Measurements from ENCODE around the gene TGM5. TPM values are rescaled to one million over a fixed set of nuclear protein-coding genes. Genes with fewer than 3 reads are reported as not detected.

Gene TGM5
- total and polyA plus RNA-seq, 9 donors, result 0.05 to 0.13 (median 0.10) TPM; not detected in 2

DNA sequence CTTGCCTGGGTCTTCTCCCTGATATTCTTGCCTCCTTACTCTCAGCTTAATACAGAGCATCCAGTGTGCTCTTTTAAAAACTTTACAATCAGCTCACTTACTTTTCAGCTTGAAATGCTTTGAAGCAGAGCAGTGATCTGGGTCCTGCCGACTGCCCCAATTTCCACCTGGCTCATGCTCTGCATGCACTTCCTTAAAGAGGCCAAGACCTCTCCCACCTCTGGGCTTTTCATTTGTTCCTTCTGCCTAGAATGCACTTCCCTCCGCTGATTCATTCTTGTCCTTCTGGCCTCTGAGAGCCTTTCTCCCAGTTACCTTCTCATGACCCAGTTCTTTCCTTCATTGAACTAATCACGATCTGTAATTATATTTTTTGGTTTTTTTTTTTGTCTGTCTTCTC lies 83.5 kb downstream of the TGM5 start:
- Histone ChIP-seq H3K9me3 (replicated peaks; ENCODE audit: control insufficient read depth, low read depth, low read length) (no peaks in the 10 kb centered on the region), H3K4me3 (ENCODE audit: low read length) (no peak overlapping the region), H3K36me3 (ENCODE audit: control insufficient read depth, insufficient read depth, low read length) (no peaks in the 10 kb centered on the region), H3K27me3 (ENCODE audit: control insufficient read depth, insufficient read depth, low read length) (no peaks in the 10 kb centered on the region), H3K4me1 (ENCODE audit: control insufficient read depth, insufficient read depth, low read length) (peaks cover 15% of the 10 kb centered on the region), H3K27ac (ENCODE audit: low read length) (no peak overlapping the region)
- no peak for DNase-seq
- 33% methylated on average over 1 of the region's 3 CpGs for WGBS (ENCODE audit: insufficient coverage)

Other genes starting within 250 kb of the TGM5 start
- 27.4 TPM for gene UBR1, start 160.9 kb downstream of the TGM5 start, total RNA-seq
- gene UBR1, start 160.9 kb downstream of the TGM5 start, polyA plus RNA-seq (ENCODE audit: insufficient read depth in 1 of 8, insufficient read length in 8 of 8, low replicate concordance in 1 of 8), result 10 to 100 TPM; 13.6 to 26.0 (median 19.0) TPM
- gene TMEM62, start 133.3 kb downstream of the TGM5 start, total RNA-seq, result 11.5 TPM
- 10 to 100 TPM in 1 of 8 donors, 1 to 10 TPM in 7; 4.8 to 12.1 (median 7.6) TPM for gene TMEM62, start 133.3 kb downstream of the TGM5 start, polyA plus RNA-seq (ENCODE audit: insufficient read depth in 1 of 8, insufficient read length in 8 of 8, low replicate concordance in 1 of 8)
- gene CCNDBP1, start 81.5 kb downstream of the TGM5 start, total RNA-seq, result 41.8 TPM
- gene CCNDBP1, start 81.5 kb downstream of the TGM5 start, polyA plus RNA-seq (ENCODE audit: insufficient read depth in 1 of 8, insufficient read length in 8 of 8, low replicate concordance in 1 of 8), result 10 to 100 TPM; 35.0 to 40.3 (median 37.2) TPM
- gene EPB42, start 45.9 kb downstream of the TGM5 start, total RNA-seq, result 2.1 TPM
- gene EPB42, start 45.9 kb downstream of the TGM5 start, polyA plus RNA-seq (ENCODE audit: insufficient read depth in 1 of 8, insufficient read length in 8 of 8, low replicate concordance in 1 of 8), result 1 to 10 TPM; 1.3 to 6.1 (median 3.4) TPM
- gene TGM7, start 35.3 kb upstream of the TGM5 start, total RNA-seq, result not detected
- not detected for gene TGM7, start 35.3 kb upstream of the TGM5 start, polyA plus RNA-seq (ENCODE audit: insufficient read depth in 1 of 8, insufficient read length in 8 of 8, low replicate concordance in 1 of 8)
- 7.5 TPM for gene LCMT2, start 63.6 kb upstream of the TGM5 start, total RNA-seq
- gene LCMT2, start 63.6 kb upstream of the TGM5 start, polyA plus RNA-seq (ENCODE audit: insufficient read depth in 1 of 8, insufficient read length in 8 of 8, low replicate concordance in 1 of 8), result 1 to 10 TPM; 5.8 to 9.0 (median 7.1) TPM
- gene ZSCAN29, start 104.1 kb upstream of the TGM5 start, total RNA-seq, result 18.8 TPM
- 10 to 100 TPM; 10.4 to 18.7 (median 14.5) TPM for gene ZSCAN29, start 104.1 kb upstream of the TGM5 start, polyA plus RNA-seq (ENCODE audit: insufficient read depth in 1 of 8, insufficient read length in 8 of 8, low replicate concordance in 1 of 8)
- 7.0 TPM for gene TUBGCP4, start 104.2 kb upstream of the TGM5 start, total RNA-seq
- gene TUBGCP4, start 104.2 kb upstream of the TGM5 start, polyA plus RNA-seq (ENCODE audit: insufficient read depth in 1 of 8, insufficient read length in 8 of 8, low replicate concordance in 1 of 8), result 10 to 100 TPM in 7 of 8 donors, 1 to 10 TPM in 1; 9.4 to 14.4 (median 11.2) TPM
- gene TP53BP1, start 226.2 kb upstream of the TGM5 start, total RNA-seq, result 48.8 TPM
- 10 to 100 TPM; 33.9 to 49.9 (median 45.9) TPM for gene TP53BP1, start 226.2 kb upstream of the TGM5 start, polyA plus RNA-seq (ENCODE audit: insufficient read depth in 1 of 8, insufficient read length in 8 of 8, low replicate concordance in 1 of 8)